K562 (cell line): ENCODE data around the gene ACOX1. TPM values are rescaled to one million over a fixed set of nuclear protein-coding genes. Genes with fewer than 3 reads are reported as not detected.
A peak's percentile ranks its signal among the peaks of the same experiment; 100 is the strongest.

Experiments
- BHLHE40 ChIP-seq: IDR thresholded peaks from 2 replicates; pipeline ENCODE4 v1.6.1; 2011; ENCODE audit warnings: low read length, improper control_type of control experiment
- C11orf30 ChIP-seq: fragments of 450-650 bp; IDR thresholded peaks from 2 replicates; pipeline ENCODE4 v1.6.1; 2016; ENCODE audit warnings: low read depth, mild to moderate bottlenecking
- CBX1 ChIP-seq: sonication (generic); IDR thresholded peaks from 2 replicates; pipeline ENCODE4 v1.6.1; 2016; ENCODE audit warnings: antibody characterized with exemption, low read depth, mild to moderate bottlenecking
- COPS2 ChIP-seq: fragments of 450-650 bp; conservative IDR thresholded peaks from 2 replicates; pipeline ENCODE4 v1.6.1; 2016; ENCODE audit warnings: mild to moderate bottlenecking, moderate library complexity
- E2F3 ChIP-seq: fragments of 250-450 bp; sonication (Bioruptor Pico); IDR thresholded peaks from 2 replicates; pipeline ENCODE4 v1.4.0; 2020; ENCODE audit warnings: mild to moderate bottlenecking
- LEF1 ChIP-seq: fragments of 450-650 bp; IDR thresholded peaks from 2 replicates; pipeline ENCODE4 v1.6.1; 2016; ENCODE audit warnings: mild to moderate bottlenecking
- MCM7 ChIP-seq, 2 experiments: fragments of 450-650 bp; IDR thresholded peaks; 2 replicates each; pipeline ENCODE4 v1.6.1; 2016 to 2018
- NELFE ChIP-seq: IDR thresholded peaks from 2 replicates; pipeline ENCODE4 v1.6.1; 2011; ENCODE audit warnings: mild to moderate bottlenecking; ENCODE audit not compliant: insufficient read depth, insufficient read length
- PHF20 ChIP-seq: fragments of 450-650 bp; IDR thresholded peaks from 2 replicates; pipeline ENCODE4 v1.6.1; 2018; ENCODE audit not compliant: partially characterized antibody
- TFAM ChIP-seq: fragments of 250-450 bp; sonication (Bioruptor Pico); conservative IDR thresholded peaks from 2 replicates; pipeline ENCODE4 v1.5.0; 2021; ENCODE audit warnings: mild to moderate bottlenecking, moderate library complexity
- THRAP3 ChIP-seq: fragments of 450-650 bp; IDR thresholded peaks from 2 replicates; pipeline ENCODE4 v1.6.1; 2016; ENCODE audit warnings: mild to moderate bottlenecking, inconsistent platforms, borderline replicate concordance
- ZFP30 ChIP-seq: fragments of 250-450 bp; sonication (Bioruptor Pico); IDR thresholded peaks from 2 replicates; pipeline ENCODE4 v1.8.0; 2022; ENCODE audit warnings: moderate library complexity, mild to moderate bottlenecking, inconsistent platforms, borderline replicate concordance
- ZFP36 ChIP-seq: fragments of 150-350 bp; IDR thresholded peaks from 2 replicates; pipeline ENCODE4 v1.6.1; 2018; ENCODE audit warnings: low read length, low read depth; ENCODE audit not compliant: partially characterized antibody
- ZNF165 ChIP-seq: fragments of 250-450 bp; sonication (Bioruptor Pico); IDR thresholded peaks from 2 replicates; pipeline ENCODE4 v1.4.0; 2020; ENCODE audit warnings: borderline replicate concordance
- ZNF175 ChIP-seq: fragments of 200-800 bp; sonication (Bioruptor generic); IDR thresholded peaks from 2 replicates; pipeline ENCODE4 v1.6.1; 2016; ENCODE audit warnings: low read depth, mild to moderate bottlenecking, missing genetic modification characterization, missing compliant biosample characterization
- ZNF384 ChIP-seq: IDR thresholded peaks from 2 replicates; pipeline ENCODE4 v1.6.1; 2012; ENCODE audit warnings: low read depth, low read length, improper control_type of control experiment
- polyA plus RNA-seq, 8 experiments: library from polyadenylated mRNA; depleted of rRNA in 4 of 8; stranded (reverse) in 5 of 8; unstranded in 3 of 8; fragments of >200 nt; fragmentation: Nextera tagmentation in 2 of 8; fragmentation: Illumina TruSeq in 1 of 8; extraction: Ambion mirVana in 2 of 8; extraction: Trizol in 1 of 8; gene quantifications; 2 replicates each; pipeline versions ENCODE4 v1.2.1 to v1.2.3, GENCODE V29; 2011 to 2014; ENCODE audit warnings: inconsistent platforms in 1 of 8, missing spikeins in 1 of 8
- total RNA-seq, 7 experiments: library from RNA; depleted of rRNA in 6 of 7; stranded (reverse); fragments of >200 nt in 6 of 7; fragmentation: Illumina TruSeq in 2 of 7; extraction: Trizol in 2 of 7; gene quantifications; 2 replicates each; pipeline versions ENCODE4 v1.2.1 to v1.2.3, GENCODE V29; 2011 to 2021; ENCODE audit warnings: low replicate concordance in 1 of 7
- TF ChIP-seq, protein P1 (sequence below): fragments of 450-650 bp; IDR thresholded peaks from 2 replicates; pipeline ENCODE4 v1.6.1; 2018; ENCODE audit warnings: mild to moderate bottlenecking, low read depth; ENCODE audit not compliant: partially characterized antibody
- TF ChIP-seq, protein P2 (sequence below): fragments of 450-650 bp; IDR thresholded peaks from 2 replicates; pipeline ENCODE4 v1.7.1; 2018; ENCODE audit warnings: mild to moderate bottlenecking, low read depth; ENCODE audit not compliant: partially characterized antibody
- TF ChIP-seq, protein P3 (sequence below): sonication (generic); formaldehyde crosslinking; IDR thresholded peaks from 2 replicates; pipeline ENCODE4 v1.8.1; 2022; ENCODE audit warnings: missing genetic modification reagents
- TF ChIP-seq, protein P4 (sequence below): fragments of 200-800 bp; sonication (Bioruptor generic); IDR thresholded peaks from 2 replicates; pipeline ENCODE4 v1.6.1; 2017; ENCODE audit warnings: missing genetic modification characterization, missing compliant biosample characterization
- TF ChIP-seq, protein P5 (sequence below): sonication (generic); formaldehyde crosslinking; IDR thresholded peaks from 2 replicates; pipeline ENCODE4 v1.8.1; 2023; ENCODE audit warnings: mild to moderate bottlenecking, missing genetic modification reagents

Gene ACOX1
- total and polyA plus RNA-seq, 9 of the 15 experiments (the other 6 are each of a cell fraction or from before 2014, with no cell fraction given), result 7.8 to 24.1 (median 14.5) TPM

DNA sequence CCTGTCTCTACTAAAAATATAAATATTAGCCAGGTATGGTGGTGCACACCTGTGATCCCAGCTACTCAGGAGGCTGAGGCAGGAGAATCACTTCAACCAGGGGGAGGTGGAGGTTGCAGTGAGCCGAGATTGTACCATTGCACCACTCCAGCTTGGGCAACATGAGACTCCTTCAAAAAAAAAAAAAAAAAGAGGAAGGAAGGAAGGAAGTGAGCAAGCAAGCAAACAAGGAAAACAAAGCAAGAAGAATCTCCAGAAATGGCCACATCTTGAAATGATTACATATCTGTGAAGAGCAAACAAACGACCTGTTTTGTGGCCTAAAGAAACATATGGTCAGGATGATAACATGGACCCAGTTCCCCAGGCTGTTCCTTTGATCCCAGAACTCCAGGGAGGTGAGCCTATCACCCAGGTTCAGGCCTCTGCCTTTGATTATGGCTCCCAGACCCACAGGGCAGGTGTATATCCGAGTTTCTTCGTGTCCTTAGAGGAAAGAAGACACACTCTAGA lies 8.9 kb downstream of the ACOX1 start (continued):
- TF ChIP-seq, protein P1, sequence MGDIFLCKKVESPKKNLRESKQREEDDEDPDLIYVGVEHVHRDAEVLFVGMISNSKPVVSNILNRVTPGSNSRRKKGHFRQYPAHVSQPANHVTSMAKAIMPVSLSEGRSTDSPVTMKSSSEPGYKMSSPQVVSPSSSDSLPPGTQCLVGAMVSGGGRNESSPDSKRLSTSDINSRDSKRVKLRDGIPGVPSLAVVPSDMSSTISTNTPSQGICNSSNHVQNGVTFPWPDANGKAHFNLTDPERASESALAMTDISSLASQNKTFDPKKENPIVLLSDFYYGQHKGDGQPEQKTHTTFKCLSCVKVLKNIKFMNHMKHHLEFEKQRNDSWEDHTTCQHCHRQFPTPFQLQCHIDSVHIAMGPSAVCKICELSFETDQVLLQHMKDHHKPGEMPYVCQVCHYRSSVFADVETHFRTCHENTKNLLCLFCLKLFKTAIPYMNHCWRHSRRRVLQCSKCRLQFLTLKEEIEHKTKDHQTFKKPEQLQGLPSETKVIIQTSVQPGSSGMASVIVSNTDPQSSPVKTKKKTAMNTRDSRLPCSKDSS, result no peak
- TF ChIP-seq PHF20 (no peak), C11orf30 (no peak), LEF1 (peak; percentile 97), COPS2 (no peak), ZFP30 (no peak), ZNF165 (no peak), ZFP36 (no peak), CBX1 (no peak), ZNF175 (CRISPR knock-in tag) (peak; percentile 90), THRAP3 (no peak), ZNF384 (peak; percentile 98), MCM7 (IDR thresholded peaks at IDR 0.05) (no peak), E2F3 (CRISPR knock-in tag) (no peak), TFAM (CRISPR knock-in tag) (no peak), BHLHE40 (no peak; the same call in 1 of the 2 replicates), NELFE (no peak)
- TF ChIP-seq, protein P2, sequence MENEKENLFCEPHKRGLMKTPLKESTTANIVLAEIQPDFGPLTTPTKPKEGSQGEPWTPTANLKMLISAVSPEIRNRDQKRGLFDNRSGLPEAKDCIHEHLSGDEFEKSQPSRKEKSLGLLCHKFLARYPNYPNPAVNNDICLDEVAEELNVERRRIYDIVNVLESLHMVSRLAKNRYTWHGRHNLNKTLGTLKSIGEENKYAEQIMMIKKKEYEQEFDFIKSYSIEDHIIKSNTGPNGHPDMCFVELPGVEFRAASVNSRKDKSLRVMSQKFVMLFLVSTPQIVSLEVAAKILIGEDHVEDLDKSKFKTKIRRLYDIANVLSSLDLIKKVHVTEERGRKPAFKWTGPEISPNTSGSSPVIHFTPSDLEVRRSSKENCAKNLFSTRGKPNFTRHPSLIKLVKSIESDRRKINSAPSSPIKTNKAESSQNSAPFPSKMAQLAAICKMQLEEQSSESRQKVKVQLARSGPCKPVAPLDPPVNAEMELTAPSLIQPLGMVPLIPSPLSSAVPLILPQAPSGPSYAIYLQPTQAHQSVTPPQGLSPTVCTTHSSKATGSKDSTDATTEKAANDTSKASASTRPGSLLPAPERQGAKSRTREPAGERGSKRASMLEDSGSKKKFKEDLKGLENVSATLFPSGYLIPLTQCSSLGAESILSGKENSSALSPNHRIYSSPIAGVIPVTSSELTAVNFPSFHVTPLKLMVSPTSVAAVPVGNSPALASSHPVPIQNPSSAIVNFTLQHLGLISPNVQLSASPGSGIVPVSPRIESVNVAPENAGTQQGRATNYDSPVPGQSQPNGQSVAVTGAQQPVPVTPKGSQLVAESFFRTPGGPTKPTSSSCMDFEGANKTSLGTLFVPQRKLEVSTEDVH, result peak; percentile 67
- TF ChIP-seq, protein P3, sequence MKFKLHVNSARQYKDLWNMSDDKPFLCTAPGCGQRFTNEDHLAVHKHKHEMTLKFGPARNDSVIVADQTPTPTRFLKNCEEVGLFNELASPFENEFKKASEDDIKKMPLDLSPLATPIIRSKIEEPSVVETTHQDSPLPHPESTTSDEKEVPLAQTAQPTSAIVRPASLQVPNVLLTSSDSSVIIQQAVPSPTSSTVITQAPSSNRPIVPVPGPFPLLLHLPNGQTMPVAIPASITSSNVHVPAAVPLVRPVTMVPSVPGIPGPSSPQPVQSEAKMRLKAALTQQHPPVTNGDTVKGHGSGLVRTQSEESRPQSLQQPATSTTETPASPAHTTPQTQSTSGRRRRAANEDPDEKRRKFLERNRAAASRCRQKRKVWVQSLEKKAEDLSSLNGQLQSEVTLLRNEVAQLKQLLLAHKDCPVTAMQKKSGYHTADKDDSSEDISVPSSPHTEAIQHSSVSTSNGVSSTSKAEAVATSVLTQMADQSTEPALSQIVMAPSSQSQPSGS, result no peak
- TF ChIP-seq, protein P4, sequence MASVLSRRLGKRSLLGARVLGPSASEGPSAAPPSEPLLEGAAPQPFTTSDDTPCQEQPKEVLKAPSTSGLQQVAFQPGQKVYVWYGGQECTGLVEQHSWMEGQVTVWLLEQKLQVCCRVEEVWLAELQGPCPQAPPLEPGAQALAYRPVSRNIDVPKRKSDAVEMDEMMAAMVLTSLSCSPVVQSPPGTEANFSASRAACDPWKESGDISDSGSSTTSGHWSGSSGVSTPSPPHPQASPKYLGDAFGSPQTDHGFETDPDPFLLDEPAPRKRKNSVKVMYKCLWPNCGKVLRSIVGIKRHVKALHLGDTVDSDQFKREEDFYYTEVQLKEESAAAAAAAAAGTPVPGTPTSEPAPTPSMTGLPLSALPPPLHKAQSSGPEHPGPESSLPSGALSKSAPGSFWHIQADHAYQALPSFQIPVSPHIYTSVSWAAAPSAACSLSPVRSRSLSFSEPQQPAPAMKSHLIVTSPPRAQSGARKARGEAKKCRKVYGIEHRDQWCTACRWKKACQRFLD (CRISPR knock-in tag), result peak; percentile 90
- TF ChIP-seq, protein P5, sequence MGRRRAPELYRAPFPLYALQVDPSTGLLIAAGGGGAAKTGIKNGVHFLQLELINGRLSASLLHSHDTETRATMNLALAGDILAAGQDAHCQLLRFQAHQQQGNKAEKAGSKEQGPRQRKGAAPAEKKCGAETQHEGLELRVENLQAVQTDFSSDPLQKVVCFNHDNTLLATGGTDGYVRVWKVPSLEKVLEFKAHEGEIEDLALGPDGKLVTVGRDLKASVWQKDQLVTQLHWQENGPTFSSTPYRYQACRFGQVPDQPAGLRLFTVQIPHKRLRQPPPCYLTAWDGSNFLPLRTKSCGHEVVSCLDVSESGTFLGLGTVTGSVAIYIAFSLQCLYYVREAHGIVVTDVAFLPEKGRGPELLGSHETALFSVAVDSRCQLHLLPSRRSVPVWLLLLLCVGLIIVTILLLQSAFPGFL, result no peak
